SK-N-SH (cell line): Measurements from ENCODE around the gene MFSD2B.

Experiments
- CHD2 ChIP-seq: fragments of 150-350 bp; IDR thresholded peaks from 2 replicates; pipeline ENCODE4 v1.6.1; 2018; ENCODE audit warnings: low read length; ENCODE audit not compliant: partially characterized antibody
- CTCF ChIP-seq: fragments of 200-600 bp; sonication (generic); IDR thresholded peaks from 2 replicates; pipeline ENCODE4 v1.6.1; 2017; ENCODE audit warnings: antibody characterized with exemption, mild to moderate bottlenecking, moderate library complexity
- EP300 ChIP-seq, 2 experiments: IDR thresholded peaks; 2 replicates each; pipeline versions ENCODE4 v1.4.0 to v1.6.1; 2012; ENCODE audit warnings: borderline replicate concordance in 1 of 2, low read depth in 1 of 2, low read length in 1 of 2
- POLR2AphosphoS5 ChIP-seq: IDR thresholded peaks from 2 replicates; pipeline ENCODE4 v1.6.1; 2012; ENCODE audit warnings: low read depth, low read length
- ZBTB33 ChIP-seq: IDR thresholded peaks from 2 replicates; pipeline ENCODE4 v1.4.0; 2012; ENCODE audit warnings: low read depth, borderline replicate concordance

- TF ChIP-seq POLR2AphosphoS5 (peak; percentile 98), CTCF (no peak), EP300 (IDR thresholded peaks at IDR 0.05; ENCODE audit: borderline replicate concordance in 1 of 2, low read depth in 1 of 2, low read length in 1 of 2) (no peak), ZBTB33 (no peak), CHD2 (peak; percentile 94)
These were observed 37.2 kb downstream of the MFSD2B start, which contains the start of gene WDCP for GRCh38 chr2:24046930-24047702.
